Progenitor cell of endocrine pancreas (in vitro differentiated cells): ENCODE results near the gene KRT1. TPM values are rescaled to one million over a fixed set of nuclear protein-coding genes. Genes with fewer than 3 reads are reported as not detected.
"Not testable (repeated sequence)": the region's sequence is repeated elsewhere in the genome, so short reads cannot be mapped to it uniquely, and the experiment has no call there.

Experiments
- DNase-seq: peaks from one replicate; pipeline ENCODE4 v3.0.0; 2021; ENCODE audit warnings: low spot score; ENCODE audit not compliant: unreplicated experiment
- H3K27ac Mint-ChIP-seq: 2 replicates; pipeline ENCODE4 v1.8.0; 2021; ENCODE audit warnings: mild to moderate bottlenecking, moderate library complexity, mixed read lengths
- H3K27me3 Mint-ChIP-seq: 2 replicates; pipeline ENCODE4 v1.8.0; 2021; ENCODE audit warnings: mixed read lengths
- H3K36me3 Mint-ChIP-seq: 2 replicates; pipeline ENCODE4 v1.8.0; 2022; ENCODE audit warnings: mixed read lengths; ENCODE audit not compliant: insufficient read depth
- H3K4me1 Mint-ChIP-seq: 2 replicates; pipeline ENCODE4 v1.8.0; 2021; ENCODE audit warnings: low read depth, mixed read lengths
- H3K4me3 Mint-ChIP-seq: 2 replicates; pipeline ENCODE4 v1.8.0; 2021; ENCODE audit warnings: low read depth, mild to moderate bottlenecking, moderate library complexity, mixed read lengths
- H3K9me3 Mint-ChIP-seq: 2 replicates; pipeline ENCODE4 v1.8.0; 2021; ENCODE audit warnings: low read depth, mixed read lengths
- CTCF ChIP-seq: fragments of 200-600 bp; sonication (generic); IDR thresholded peaks from one replicate; pipeline ENCODE4 v1.5.0; 2021; ENCODE audit warnings: antibody characterized with exemption, mild to moderate bottlenecking; ENCODE audit not compliant: unreplicated experiment
- total RNA-seq: library from RNA; stranded (reverse); gene quantifications from 2 replicates; pipeline ENCODE4 v1.2.1, GENCODE V29; 2021

KRT1 gene
- total RNA-seq, 1 donor from 2014 or later = not detected

GRCh38 chr12:52715416-52715815 is 35.2 kb upstream of the KRT1 start:
- no peaks in the 10 kb centered on the region for H3K9me3 Mint-ChIP-seq
- H3K4me3 Mint-ChIP-seq = no peak overlapping the region
- peak; percentile 41 for DNase-seq
- H3K27me3 Mint-ChIP-seq = peaks cover 71% of the 10 kb centered on the region
- H3K27ac Mint-ChIP-seq = no peak overlapping the region
- no peaks in the 10 kb centered on the region for H3K4me1 Mint-ChIP-seq
- no peaks in the 10 kb centered on the region for H3K36me3 Mint-ChIP-seq
- TF ChIP-seq CTCF = peak; percentile 55

- H3K4me3 Mint-ChIP-seq = peak overlapping the region; percentile 24
- TF ChIP-seq CTCF = no peak
- no peaks in the 10 kb centered on the region for H3K9me3 Mint-ChIP-seq
- DNase-seq = no peak
- H3K4me1 Mint-ChIP-seq = no peaks in the 10 kb centered on the region
- no peaks in the 10 kb centered on the region for H3K36me3 Mint-ChIP-seq
- no peak overlapping the region for H3K27ac Mint-ChIP-seq
- H3K27me3 Mint-ChIP-seq = peaks cover 66% of the 10 kb centered on the region
Observed at GRCh38 chr12:52714887-52715281, 34.7 kb upstream of the KRT1 start.

GRCh38 chr12:52713960-52714886 is 34.0 kb upstream of the KRT1 start:
- Mint-ChIP-seq H3K27me3 (peaks cover 67% of the 10 kb centered on the region), H3K4me3 (peak overlapping the region; percentile 32), H3K4me1 (no peaks in the 10 kb centered on the region), H3K27ac (no peak overlapping the region), H3K9me3 (no peaks in the 10 kb centered on the region), H3K36me3 (no peaks in the 10 kb centered on the region)
- TF ChIP-seq CTCF = no peak
- DNase-seq = peak; percentile 27

GRCh38 chr12:52712122-52712521 is 31.9 kb upstream of the KRT1 start:
- not testable (repeated sequence) for H3K36me3 Mint-ChIP-seq, DNase-seq, H3K27ac Mint-ChIP-seq, H3K9me3 Mint-ChIP-seq, H3K4me1 Mint-ChIP-seq, H3K4me3 Mint-ChIP-seq
- peaks cover 60% of the 10 kb centered on the region for H3K27me3 Mint-ChIP-seq

GRCh38 chr12:52710730-52711129 is 30.5 kb upstream of the KRT1 start:
- DNase-seq = no peak
- no peaks in the 10 kb centered on the region for H3K36me3 Mint-ChIP-seq
- H3K9me3 Mint-ChIP-seq = no peaks in the 10 kb centered on the region
- no peak for TF ChIP-seq CTCF
- peaks cover 52% of the 10 kb centered on the region for H3K27me3 Mint-ChIP-seq
- H3K4me1 Mint-ChIP-seq = no peaks in the 10 kb centered on the region
- H3K27ac Mint-ChIP-seq = no peak overlapping the region
- no peak overlapping the region for H3K4me3 Mint-ChIP-seq

GRCh38 chr12:52708010-52708409 is 27.8 kb upstream of the KRT1 start:
- no peaks in the 10 kb centered on the region for H3K4me1 Mint-ChIP-seq
- no peak overlapping the region for H3K27ac Mint-ChIP-seq
- DNase-seq = no peak
- no peak for TF ChIP-seq CTCF
- H3K4me3 Mint-ChIP-seq = no peak overlapping the region
- H3K9me3 Mint-ChIP-seq = no peaks in the 10 kb centered on the region
- H3K27me3 Mint-ChIP-seq = peaks cover 39% of the 10 kb centered on the region
- no peaks in the 10 kb centered on the region for H3K36me3 Mint-ChIP-seq
